ENCODE results near the gene NACC2.
A peak's percentile ranks its signal among the peaks of the same experiment; 100 is the strongest.

Gene NACC2

DNA sequence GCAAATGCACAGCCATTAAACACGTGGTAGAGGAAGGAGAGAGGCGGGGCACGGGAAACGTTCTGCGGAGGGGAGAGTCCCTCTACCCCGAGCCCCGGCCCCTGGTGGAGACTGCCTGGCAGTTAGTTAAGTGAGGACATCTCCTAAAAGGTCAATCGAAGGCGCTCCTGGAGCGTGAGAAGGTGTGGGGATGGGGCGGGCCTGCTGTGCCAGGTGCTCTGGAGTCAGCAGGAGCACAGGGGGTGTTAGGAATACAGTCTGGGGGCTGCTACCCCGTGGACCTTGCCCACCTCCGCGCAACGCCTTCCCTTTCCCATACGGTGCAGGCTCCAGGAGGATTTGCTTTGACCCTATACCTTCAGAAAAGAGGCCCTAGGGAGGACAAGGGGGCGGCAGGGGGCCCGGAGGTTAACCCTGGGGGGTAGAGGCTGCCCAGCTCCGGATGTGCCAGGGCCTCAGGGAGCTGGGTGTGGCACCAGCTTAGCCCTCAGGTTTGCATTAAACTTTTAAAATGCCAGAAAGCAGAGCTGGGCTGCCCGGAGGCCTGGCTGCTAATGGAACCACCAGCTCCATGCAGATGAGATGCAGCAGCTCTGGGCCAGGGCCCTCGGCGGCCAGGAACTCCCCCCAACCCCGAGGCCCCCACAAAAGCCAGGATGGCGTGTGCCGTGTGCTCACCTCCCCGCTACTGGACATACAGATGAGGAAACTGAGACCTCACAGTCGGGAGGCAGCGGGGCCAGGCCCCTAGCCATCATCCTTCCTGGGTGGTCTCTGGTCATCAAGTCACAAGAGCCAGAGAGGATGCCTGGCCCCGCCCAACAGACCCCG lies 39.2 kb downstream of the NACC2 start:
- Histone ChIP-seq H3K4me3 (ENCODE audit: low read length) (no peak overlapping the region), H3K4me1 (ENCODE audit: control insufficient read depth, insufficient read depth, low read length) (peaks cover 39% of the 10 kb centered on the region), H3K27me3 (ENCODE audit: control insufficient read depth, insufficient read depth, low read length) (no peaks in the 10 kb centered on the region), H3K36me3 (ENCODE audit: insufficient read depth, low read length) (no peaks in the 10 kb centered on the region), H3K9ac (ENCODE audit: low read depth, low read length) (no peak overlapping the region), H3K9me3 (replicated peaks; ENCODE audit: low read length) (no peaks in the 10 kb centered on the region), H3K4me2 (ENCODE audit: low read length) (no peak overlapping the region)

DNA sequence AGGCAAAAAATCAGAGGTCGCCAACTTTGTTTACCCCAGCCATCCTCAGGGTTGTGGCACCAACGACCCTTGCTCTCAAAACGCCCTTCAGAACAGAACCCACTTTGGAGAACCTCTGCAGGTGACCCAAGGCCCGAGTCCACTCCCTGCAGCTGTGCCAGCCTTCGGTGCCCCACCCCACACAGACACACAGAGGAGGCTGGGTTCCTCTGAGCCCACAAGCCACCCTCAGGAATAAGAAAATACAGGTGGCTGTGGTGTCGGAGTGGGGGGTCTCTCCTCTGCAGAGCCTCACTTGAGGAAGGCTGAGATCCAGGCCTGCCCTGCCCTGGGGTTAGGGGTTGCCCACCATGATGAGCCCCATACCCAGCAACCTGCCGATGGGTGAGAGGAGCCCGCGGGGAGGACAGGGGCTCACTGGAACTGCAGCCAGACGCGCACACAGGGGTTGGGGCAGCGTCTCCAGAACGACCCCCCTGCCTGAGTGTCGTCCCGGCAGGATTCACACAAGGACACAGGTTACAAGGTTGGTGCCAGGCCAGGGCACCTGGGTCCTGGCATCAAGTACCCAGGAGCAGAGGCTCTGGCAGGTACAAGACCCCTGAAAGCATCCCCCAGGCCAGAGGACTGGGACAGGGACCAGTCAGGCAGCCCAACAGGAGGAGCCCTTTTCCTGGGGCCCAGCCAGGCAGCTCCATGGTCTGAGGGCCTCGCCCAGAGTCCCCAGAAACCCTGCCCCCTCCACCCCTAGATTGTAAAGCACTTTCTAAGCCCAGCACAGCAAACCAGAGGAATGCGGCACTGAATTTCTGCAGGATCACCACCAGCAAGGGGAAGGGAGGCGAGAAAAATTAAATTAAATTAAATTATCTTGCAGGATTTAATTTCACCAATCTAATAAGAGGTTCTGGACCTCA lies 40.0 kb downstream of the NACC2 start:
- Histone ChIP-seq H3K4me1 (ENCODE audit: control insufficient read depth, insufficient read depth, low read length) (peaks cover 37% of the 10 kb centered on the region), H3K4me3 (ENCODE audit: low read length) (no peak overlapping the region), H3K27me3 (ENCODE audit: control insufficient read depth, insufficient read depth, low read length) (no peaks in the 10 kb centered on the region), H3K9ac (ENCODE audit: low read depth, low read length) (no peak overlapping the region), H3K4me2 (ENCODE audit: low read length) (no peak overlapping the region), H3K9me3 (replicated peaks; ENCODE audit: low read length) (no peaks in the 10 kb centered on the region), H3K36me3 (ENCODE audit: insufficient read depth, low read length) (peaks cover under 1% of the 10 kb centered on the region)

DNA sequence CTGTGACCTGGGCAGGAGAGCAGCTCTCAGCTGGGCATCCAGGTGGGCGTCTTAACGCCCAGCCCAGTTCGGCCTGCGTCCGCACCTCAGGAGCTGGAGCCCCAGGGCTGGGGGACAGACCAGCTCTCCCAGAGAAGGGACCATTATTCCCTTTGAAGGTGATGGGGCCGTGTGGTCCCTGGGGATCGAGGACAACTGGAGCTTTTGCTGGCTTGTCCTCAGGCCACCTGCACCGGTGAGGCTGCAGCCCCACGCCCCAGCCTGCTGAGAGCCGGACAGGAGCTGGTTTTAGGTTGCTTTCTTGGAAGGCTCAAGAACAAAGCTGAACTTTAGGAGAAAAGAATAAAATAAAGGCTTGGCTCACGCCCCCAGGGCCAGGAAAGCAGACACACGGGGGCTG lies 40.9 kb downstream of the NACC2 start:
- Histone ChIP-seq H3K27me3 (ENCODE audit: control insufficient read depth, insufficient read depth, low read length) (no peaks in the 10 kb centered on the region), H3K4me2 (ENCODE audit: low read length) (peak overlapping the region; percentile 95), H3K36me3 (ENCODE audit: insufficient read depth, low read length) (peaks cover 9% of the 10 kb centered on the region), H3K9me3 (replicated peaks; ENCODE audit: low read length) (no peaks in the 10 kb centered on the region), H3K4me1 (ENCODE audit: control insufficient read depth, insufficient read depth, low read length) (peaks cover 30% of the 10 kb centered on the region), H3K9ac (ENCODE audit: low read depth, low read length) (no peak overlapping the region), H3K4me3 (ENCODE audit: low read length) (no peak overlapping the region)

DNA sequence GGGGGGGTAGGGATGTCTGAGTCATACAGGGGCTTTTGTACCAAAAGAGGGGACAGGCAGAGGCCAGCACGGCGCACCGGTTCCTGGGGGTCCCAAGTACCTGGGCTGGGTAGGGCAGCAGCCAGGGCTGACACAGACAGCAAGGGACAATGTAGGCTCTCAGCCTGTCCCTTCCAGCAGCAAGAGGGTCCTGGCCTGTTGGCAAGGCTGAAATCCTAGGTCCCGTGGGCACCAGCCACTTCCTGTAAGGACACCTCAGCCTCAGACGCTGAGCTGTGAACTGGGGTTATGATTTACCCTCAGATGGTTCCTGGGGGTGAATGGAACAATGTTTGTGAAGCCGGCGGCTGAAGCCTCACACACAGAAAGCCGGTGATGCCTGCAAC lies 41.3 kb downstream of the NACC2 start:
- no peaks in the 10 kb centered on the region for H3K9me3 ChIP-seq (replicated peaks; ENCODE audit: low read length)
- H3K9ac ChIP-seq (ENCODE audit: low read depth, low read length) = peak overlapping the region; percentile 82
- H3K36me3 ChIP-seq (ENCODE audit: insufficient read depth, low read length) = peaks cover 13% of the 10 kb centered on the region
- H3K4me2 ChIP-seq (ENCODE audit: low read length) = peak overlapping the region; percentile 95
- peak overlapping the region; percentile 69 for H3K4me3 ChIP-seq (ENCODE audit: low read length)
- no peaks in the 10 kb centered on the region for H3K27me3 ChIP-seq (ENCODE audit: control insufficient read depth, insufficient read depth, low read length)
- peaks cover 30% of the 10 kb centered on the region for H3K4me1 ChIP-seq (ENCODE audit: control insufficient read depth, insufficient read depth, low read length)

DNA sequence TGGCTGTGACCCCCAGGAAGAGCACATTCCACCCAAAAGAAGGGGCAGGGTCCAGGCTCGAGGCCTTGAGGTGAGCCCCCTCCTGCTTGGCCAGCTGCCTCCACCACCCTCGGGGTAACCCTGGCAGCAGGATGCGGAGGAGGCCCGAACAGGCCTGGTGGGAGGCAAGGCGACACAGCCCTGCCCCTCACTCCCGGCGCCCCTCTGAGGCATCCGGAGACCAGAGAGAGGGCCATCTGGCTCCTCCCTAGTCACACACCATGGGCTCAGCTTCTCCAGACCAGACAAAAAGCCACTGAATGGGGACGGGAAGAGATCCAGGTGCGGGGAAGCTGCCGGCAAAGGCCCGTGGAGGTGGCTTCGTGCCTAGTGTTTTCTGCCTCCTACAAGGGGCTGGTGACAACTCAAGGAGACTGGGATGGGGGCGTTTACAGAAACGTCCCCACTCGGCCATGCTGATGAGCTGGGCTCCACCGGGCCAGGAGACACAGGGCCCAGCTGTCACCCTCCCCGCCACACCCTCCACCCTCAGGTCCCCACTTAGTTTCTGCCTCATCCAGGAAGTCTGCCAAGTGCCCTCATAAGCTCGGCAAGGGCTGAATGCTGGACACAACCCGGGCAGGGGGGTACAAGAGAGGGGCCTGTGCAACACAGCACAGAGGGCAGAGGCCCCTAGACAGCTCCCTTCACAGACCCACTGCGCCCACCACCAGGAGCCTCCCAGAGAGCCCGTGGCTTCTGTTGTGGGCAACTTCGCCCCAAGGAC lies 41.9 kb downstream of the NACC2 start:
- no peaks in the 10 kb centered on the region for H3K27me3 ChIP-seq (ENCODE audit: control insufficient read depth, insufficient read depth, low read length)
- peaks cover 30% of the 10 kb centered on the region for H3K4me1 ChIP-seq (ENCODE audit: control insufficient read depth, insufficient read depth, low read length)
- peaks cover 13% of the 10 kb centered on the region for H3K36me3 ChIP-seq (ENCODE audit: insufficient read depth, low read length)
- H3K9me3 ChIP-seq (replicated peaks; ENCODE audit: low read length) = no peaks in the 10 kb centered on the region
- peak overlapping the region; percentile 69 for H3K4me3 ChIP-seq (ENCODE audit: low read length)
- H3K4me2 ChIP-seq (ENCODE audit: low read length) = peak overlapping the region; percentile 95
- H3K9ac ChIP-seq (ENCODE audit: low read depth, low read length) = peak overlapping the region; percentile 82

DNA sequence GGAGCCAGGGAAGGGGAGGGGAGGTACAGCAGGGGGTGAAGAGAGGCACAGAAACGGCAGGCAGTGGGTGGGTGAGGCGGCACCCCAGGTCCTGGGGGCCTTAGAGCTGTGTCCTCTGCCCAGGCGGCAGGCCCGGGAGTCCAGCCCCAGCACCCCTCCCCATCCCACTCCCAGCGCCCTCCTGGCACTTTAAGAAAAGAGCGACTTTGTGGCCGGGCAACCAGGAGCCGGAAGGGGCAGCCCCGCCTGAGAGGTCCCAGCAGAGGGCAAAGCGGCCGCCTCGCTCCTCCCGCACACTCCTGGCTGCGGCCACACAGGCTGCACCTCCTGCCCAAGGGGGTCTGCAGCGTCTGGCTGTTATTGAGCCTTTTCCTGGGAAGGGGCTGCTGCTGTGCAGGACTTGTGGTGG lies 42.6 kb downstream of the NACC2 start:
- Histone ChIP-seq H3K9me3 (replicated peaks; ENCODE audit: low read length) (no peaks in the 10 kb centered on the region), H3K27me3 (ENCODE audit: control insufficient read depth, insufficient read depth, low read length) (no peaks in the 10 kb centered on the region), H3K36me3 (ENCODE audit: insufficient read depth, low read length) (peaks cover 13% of the 10 kb centered on the region), H3K4me1 (ENCODE audit: control insufficient read depth, insufficient read depth, low read length) (peaks cover 30% of the 10 kb centered on the region), H3K9ac (ENCODE audit: low read depth, low read length) (peak overlapping the region; percentile 82), H3K4me3 (ENCODE audit: low read length) (peak overlapping the region; percentile 69), H3K4me2 (ENCODE audit: low read length) (peak overlapping the region; percentile 95)

DNA sequence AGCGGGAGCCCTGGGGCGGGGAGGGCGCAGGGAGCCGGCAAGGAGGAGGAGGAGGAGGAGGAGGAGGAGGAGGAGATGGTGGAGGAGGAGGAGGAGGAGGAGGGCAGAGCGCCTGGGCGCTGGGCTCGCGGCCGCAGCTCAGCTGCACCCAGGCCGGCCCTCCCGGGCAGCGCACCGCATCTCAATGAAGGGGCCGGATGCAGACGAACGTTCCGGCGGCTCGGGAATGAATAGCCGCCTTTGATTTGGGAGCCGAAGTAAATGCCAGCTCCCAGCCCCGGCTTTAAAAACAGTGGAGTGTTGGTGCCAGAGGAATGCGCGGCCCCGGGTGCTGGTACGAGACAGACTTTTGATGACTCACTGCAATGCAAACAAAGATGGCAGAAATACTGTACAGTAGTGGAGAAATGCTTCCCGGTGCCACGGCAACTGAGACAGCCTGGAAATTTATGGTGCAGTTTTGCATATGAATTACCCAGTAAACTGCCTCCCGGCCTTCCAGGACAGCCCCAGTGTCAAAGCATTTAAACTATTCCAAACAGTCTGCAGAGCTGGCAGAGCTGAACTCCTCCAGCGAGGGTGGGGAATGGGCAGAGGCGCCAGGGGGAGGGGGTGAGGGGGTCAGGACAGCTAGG lies 43.1 kb downstream of the NACC2 start:
- H3K36me3 ChIP-seq (ENCODE audit: insufficient read depth, low read length) = peaks cover 13% of the 10 kb centered on the region
- peak overlapping the region; percentile 95 for H3K4me2 ChIP-seq (ENCODE audit: low read length)
- peak overlapping the region; percentile 82 for H3K9ac ChIP-seq (ENCODE audit: low read depth, low read length)
- peak overlapping the region; percentile 73 for H3K4me3 ChIP-seq (ENCODE audit: low read length)
- no peaks in the 10 kb centered on the region for H3K9me3 ChIP-seq (replicated peaks; ENCODE audit: low read length)
- peaks cover 32% of the 10 kb centered on the region for H3K4me1 ChIP-seq (ENCODE audit: control insufficient read depth, insufficient read depth, low read length)
- no peaks in the 10 kb centered on the region for H3K27me3 ChIP-seq (ENCODE audit: control insufficient read depth, insufficient read depth, low read length)

DNA sequence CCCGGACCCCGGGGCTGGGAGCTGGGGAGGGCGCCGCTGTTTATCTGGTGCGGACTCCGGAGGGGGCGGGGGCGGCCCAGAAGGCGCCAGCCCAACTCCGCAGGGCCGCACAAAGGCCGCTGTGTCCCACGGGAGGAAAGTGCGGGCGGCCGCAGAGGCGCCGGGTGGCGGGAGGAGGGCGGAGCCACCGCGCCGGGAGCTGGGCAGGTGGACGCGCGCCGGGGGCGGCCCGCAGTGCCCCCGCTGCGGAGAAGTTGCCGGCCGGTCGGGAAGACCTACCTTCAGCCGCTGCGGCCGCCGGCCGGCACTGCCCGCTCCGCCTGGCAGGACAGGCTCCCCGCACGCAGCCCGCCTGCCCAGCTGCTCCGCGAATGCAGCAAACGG lies 43.6 kb downstream of the NACC2 start:
- peak overlapping the region; percentile 73 for H3K4me3 ChIP-seq (ENCODE audit: low read length)
- peaks cover 37% of the 10 kb centered on the region for H3K4me1 ChIP-seq (ENCODE audit: control insufficient read depth, insufficient read depth, low read length)
- peak overlapping the region; percentile 95 for H3K4me2 ChIP-seq (ENCODE audit: low read length)
- no peaks in the 10 kb centered on the region for H3K27me3 ChIP-seq (ENCODE audit: control insufficient read depth, insufficient read depth, low read length)
- no peaks in the 10 kb centered on the region for H3K9me3 ChIP-seq (replicated peaks; ENCODE audit: low read length)
- peaks cover 15% of the 10 kb centered on the region for H3K36me3 ChIP-seq (ENCODE audit: insufficient read depth, low read length)
- peak overlapping the region; percentile 68 for H3K9ac ChIP-seq (ENCODE audit: low read depth, low read length)

DNA sequence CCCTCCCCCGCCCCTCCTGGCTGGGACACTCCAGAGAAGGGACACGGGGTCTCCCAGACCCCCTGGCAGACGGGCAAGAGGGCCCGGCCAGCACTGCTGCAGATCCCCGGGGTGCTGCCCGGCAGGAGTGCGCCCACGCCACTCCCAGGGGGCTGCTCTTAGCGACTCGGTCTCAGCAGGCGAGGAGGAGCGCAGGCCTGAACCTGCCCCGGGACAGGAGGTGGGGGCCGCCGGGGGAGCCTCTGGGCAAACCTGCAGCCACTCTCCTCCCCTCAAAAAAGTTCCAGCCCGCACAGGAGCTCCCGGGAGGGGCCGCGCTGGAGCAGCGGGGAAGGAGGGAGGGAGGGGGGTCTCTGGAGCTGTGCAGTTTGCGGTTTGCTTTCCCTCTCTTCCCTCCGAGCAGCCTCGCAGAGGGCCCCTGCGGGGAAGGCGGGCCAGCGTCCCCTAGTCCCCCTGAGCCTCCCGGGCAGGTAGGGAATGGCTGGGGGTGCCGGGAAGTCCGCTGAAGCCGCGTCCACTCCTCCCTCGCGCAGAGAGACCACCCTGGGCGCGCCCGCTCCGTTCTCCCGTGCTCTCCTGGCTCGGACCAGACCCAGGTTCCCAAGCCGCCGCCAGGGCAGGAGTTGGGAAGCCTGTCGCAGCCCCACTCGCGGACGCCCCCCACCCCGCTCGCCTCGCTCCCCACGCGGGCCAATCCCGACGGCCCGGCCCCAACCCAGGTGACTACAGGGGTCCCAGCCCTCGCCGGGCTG lies 44.2 kb downstream of the NACC2 start:
- H3K9me3 ChIP-seq (replicated peaks; ENCODE audit: low read length) = no peaks in the 10 kb centered on the region
- peaks cover 43% of the 10 kb centered on the region for H3K4me1 ChIP-seq (ENCODE audit: control insufficient read depth, insufficient read depth, low read length)
- H3K9ac ChIP-seq (ENCODE audit: low read depth, low read length) = peak overlapping the region; percentile 68
- peak overlapping the region; percentile 73 for H3K4me3 ChIP-seq (ENCODE audit: low read length)
- H3K4me2 ChIP-seq (ENCODE audit: low read length) = peak overlapping the region; percentile 95
- H3K27me3 ChIP-seq (ENCODE audit: control insufficient read depth, insufficient read depth, low read length) = no peaks in the 10 kb centered on the region
- peaks cover 18% of the 10 kb centered on the region for H3K36me3 ChIP-seq (ENCODE audit: insufficient read depth, low read length)

DNA sequence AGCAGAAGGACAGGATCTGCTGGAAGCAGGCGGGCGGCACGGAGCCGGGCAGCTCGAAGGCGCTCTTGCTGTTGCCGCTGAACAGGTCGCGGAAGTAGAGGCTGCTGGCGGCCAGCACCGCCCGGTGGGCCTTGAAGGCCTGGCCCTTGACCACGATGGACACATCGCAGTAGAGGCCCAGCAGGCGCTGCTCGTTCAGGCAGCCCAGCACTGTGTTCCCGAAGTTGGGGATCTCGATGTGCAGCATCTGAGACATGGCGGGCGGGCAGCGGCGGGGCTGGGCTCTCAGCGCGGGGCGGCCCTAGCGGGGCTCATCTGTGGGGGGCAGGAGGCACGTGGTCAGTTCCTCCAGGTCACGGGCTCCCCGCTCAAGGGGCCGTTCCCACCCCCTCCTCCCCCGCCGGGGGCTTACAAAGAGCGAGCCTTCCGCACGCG lies 44.8 kb downstream of the NACC2 start:
- H3K4me1 ChIP-seq (ENCODE audit: control insufficient read depth, insufficient read depth, low read length) = peaks cover 48% of the 10 kb centered on the region
- no peak overlapping the region for H3K4me3 ChIP-seq (ENCODE audit: low read length)
- H3K36me3 ChIP-seq (ENCODE audit: insufficient read depth, low read length) = peaks cover 18% of the 10 kb centered on the region
- H3K9me3 ChIP-seq (replicated peaks; ENCODE audit: low read length) = no peaks in the 10 kb centered on the region
- peak overlapping the region; percentile 95 for H3K4me2 ChIP-seq (ENCODE audit: low read length)
- H3K9ac ChIP-seq (ENCODE audit: low read depth, low read length) = no peak overlapping the region
- H3K27me3 ChIP-seq (ENCODE audit: control insufficient read depth, insufficient read depth, low read length) = no peaks in the 10 kb centered on the region
